ENCODE measurements around the gene CDH15.
"Not testable (repeated sequence)": the region's sequence is repeated elsewhere in the genome, so short reads cannot be mapped to it uniquely, and the experiment has no call there.

Gene CDH15

GRCh38 chr16:89164847-89165680 is 6.5 kb upstream of the CDH15 start:
- Histone ChIP-seq H3K9me3 (ENCODE audit: insufficient read depth, low read length) (no peaks in the 10 kb centered on the region; the same call in 1 of the 2 replicates), H3K9ac (ENCODE audit: insufficient read length, low read depth) (no peak overlapping the region), H3K36me3 (ENCODE audit: insufficient read depth, insufficient read length, low read length) (no peaks in the 10 kb centered on the region), H3K4me1 (ENCODE audit: insufficient read depth, insufficient read length) (peaks cover 16% of the 10 kb centered on the region), H3K4me3 (ENCODE audit: insufficient read length, low read depth) (no peak overlapping the region), H3K27me3 (ENCODE audit: insufficient read depth, insufficient read length) (peaks cover 10% of the 10 kb centered on the region)
- no peak for DNase-seq (ENCODE audit: low read depth, low spot score)
- TF ChIP-seq SUZ12 (IDR thresholded peaks at IDR 0.05; ENCODE audit: extremely low read depth, insufficient read depth, insufficient read length) (no peak), ZNF274 (IDR thresholded peaks at IDR 0.05; ENCODE audit: low read depth, low read length) (no peak), YY1 (IDR thresholded peaks at IDR 0.05; ENCODE audit: insufficient read depth, insufficient read length) (no peak)

- DNase-seq (ENCODE audit: low read depth, low spot score); H3K9ac ChIP-seq (ENCODE audit: insufficient read length, low read depth); H3K4me3 ChIP-seq (ENCODE audit: insufficient read length, low read depth); H3K9me3 ChIP-seq (ENCODE audit: insufficient read depth, low read length); H3K36me3 ChIP-seq (ENCODE audit: insufficient read depth, insufficient read length, low read length): not testable (repeated sequence)
- peaks cover 16% of the 10 kb centered on the region for H3K27me3 ChIP-seq (ENCODE audit: insufficient read depth, insufficient read length)
- H3K4me1 ChIP-seq (ENCODE audit: insufficient read depth, insufficient read length) = peaks cover 22% of the 10 kb centered on the region
These were observed 5.9 kb upstream of the CDH15 start for GRCh38 chr16:89165681-89165979.

- H3K36me3 ChIP-seq (ENCODE audit: insufficient read depth, insufficient read length, low read length) = no peaks in the 10 kb centered on the region
- H3K4me3 ChIP-seq (ENCODE audit: insufficient read length, low read depth) = no peak overlapping the region
- peaks cover 29% of the 10 kb centered on the region for H3K4me1 ChIP-seq (ENCODE audit: insufficient read depth, insufficient read length)
- peaks cover 18% of the 10 kb centered on the region for H3K27me3 ChIP-seq (ENCODE audit: insufficient read depth, insufficient read length)
- DNase-seq (ENCODE audit: low read depth, low spot score) = no peak
- TF ChIP-seq SUZ12 (IDR thresholded peaks at IDR 0.05; ENCODE audit: extremely low read depth, insufficient read depth, insufficient read length) = no peak
- H3K9ac ChIP-seq (ENCODE audit: insufficient read length, low read depth) = peak overlapping the region; percentile 14
- H3K9me3 ChIP-seq (ENCODE audit: insufficient read depth, low read length) = no peaks in the 10 kb centered on the region
These were observed 4.7 kb upstream of the CDH15 start for GRCh38 chr16:89166696-89167424.

DNA sequence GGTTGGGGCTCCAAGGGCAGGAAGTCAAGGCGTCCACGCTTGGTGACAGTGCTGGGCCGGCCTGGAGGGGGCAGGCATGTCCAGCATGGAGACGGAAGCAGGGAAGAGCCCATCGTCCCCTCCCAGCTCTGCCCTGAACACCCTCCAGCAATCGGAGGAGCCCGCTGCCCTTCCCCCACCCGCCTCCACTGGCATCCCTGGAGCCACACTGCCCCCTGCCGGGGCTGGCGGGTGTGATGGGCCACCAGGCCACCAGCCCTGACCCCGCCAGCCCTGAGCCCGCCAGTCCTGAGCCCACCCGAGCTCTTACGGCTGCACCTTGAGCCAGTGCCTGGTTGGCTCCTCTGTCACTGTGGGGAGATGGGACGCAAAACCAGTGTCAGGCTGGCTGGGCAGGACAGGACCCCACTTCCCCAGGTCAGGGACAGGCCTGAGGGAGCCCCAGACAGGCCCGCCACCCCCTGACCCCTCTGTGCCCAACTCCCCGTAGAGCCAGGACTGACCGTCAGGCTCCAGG is 4.1 kb upstream of the CDH15 start:
- DNase-seq (ENCODE audit: low read depth, low spot score) = peak; percentile 88
- peaks cover 35% of the 10 kb centered on the region for H3K4me1 ChIP-seq (ENCODE audit: insufficient read depth, insufficient read length)
- no peak overlapping the region for H3K4me3 ChIP-seq (ENCODE audit: insufficient read length, low read depth)
- H3K36me3 ChIP-seq (ENCODE audit: insufficient read depth, insufficient read length, low read length) = no peaks in the 10 kb centered on the region
- peak overlapping the region; percentile 62 for H3K9ac ChIP-seq (ENCODE audit: insufficient read length, low read depth)
- peaks cover 24% of the 10 kb centered on the region for H3K27me3 ChIP-seq (ENCODE audit: insufficient read depth, insufficient read length)
- TF ChIP-seq YY1 (IDR thresholded peaks at IDR 0.05; ENCODE audit: insufficient read depth, insufficient read length) = no peak
- no peak for TF ChIP-seq SUZ12 (IDR thresholded peaks at IDR 0.05; ENCODE audit: extremely low read depth, insufficient read depth, insufficient read length)
- no peak for TF ChIP-seq ZNF274 (IDR thresholded peaks at IDR 0.05; ENCODE audit: low read depth, low read length)
- H3K9me3 ChIP-seq (ENCODE audit: insufficient read depth, low read length) = no peaks in the 10 kb centered on the region

- Histone ChIP-seq H3K4me1 (ENCODE audit: insufficient read depth, insufficient read length) (peaks cover 42% of the 10 kb centered on the region), H3K4me3 (ENCODE audit: insufficient read length, low read depth) (no peak overlapping the region), H3K9ac (ENCODE audit: insufficient read length, low read depth) (peak overlapping the region; percentile 42), H3K9me3 (ENCODE audit: insufficient read depth, low read length) (no peaks in the 10 kb centered on the region), H3K27me3 (ENCODE audit: insufficient read depth, insufficient read length) (peaks cover 27% of the 10 kb centered on the region), H3K36me3 (ENCODE audit: insufficient read depth, insufficient read length, low read length) (no peaks in the 10 kb centered on the region)
- no peak for TF ChIP-seq ZNF274 (IDR thresholded peaks at IDR 0.05; ENCODE audit: low read depth, low read length)
- TF ChIP-seq SUZ12 (IDR thresholded peaks at IDR 0.05; ENCODE audit: extremely low read depth, insufficient read depth, insufficient read length) = no peak
- TF ChIP-seq YY1 (IDR thresholded peaks at IDR 0.05; ENCODE audit: insufficient read depth, insufficient read length) = no peak
- no peak for DNase-seq (ENCODE audit: low read depth, low spot score)
These were observed 3.0 kb upstream of the CDH15 start for GRCh38 chr16:89168381-89169189.

GRCh38 chr16:89169778-89170177 is 1.8 kb upstream of the CDH15 start:
- H3K4me3 ChIP-seq (ENCODE audit: insufficient read length, low read depth) = no peak overlapping the region
- peaks cover 27% of the 10 kb centered on the region for H3K27me3 ChIP-seq (ENCODE audit: insufficient read depth, insufficient read length)
- DNase-seq (ENCODE audit: low read depth, low spot score) = no peak
- H3K9ac ChIP-seq (ENCODE audit: insufficient read length, low read depth) = no peak overlapping the region
- H3K36me3 ChIP-seq (ENCODE audit: insufficient read depth, insufficient read length, low read length) = no peaks in the 10 kb centered on the region
- no peak for TF ChIP-seq ZNF274 (IDR thresholded peaks at IDR 0.05; ENCODE audit: low read depth, low read length)
- no peak for TF ChIP-seq SUZ12 (IDR thresholded peaks at IDR 0.05; ENCODE audit: extremely low read depth, insufficient read depth, insufficient read length)
- TF ChIP-seq YY1 (IDR thresholded peaks at IDR 0.05; ENCODE audit: insufficient read depth, insufficient read length) = no peak
- H3K4me1 ChIP-seq (ENCODE audit: insufficient read depth, insufficient read length) = peaks cover 49% of the 10 kb centered on the region
- H3K9me3 ChIP-seq (ENCODE audit: insufficient read depth, low read length) = no peaks in the 10 kb centered on the region

Measured in NT2/D1 (cell line).